Chondrocyte (in vitro differentiated cells): Measurements from ENCODE around the gene SLC35G2. TPM values are rescaled to one million over a fixed set of nuclear protein-coding genes. Genes with fewer than 3 reads are reported as not detected.

ENCODE experiments used
- DNase-seq: peaks from one replicate; pipeline ENCODE4 v3.0.0; 2021; ENCODE audit warnings: mixed read lengths, low spot score
- H3K27ac Mint-ChIP-seq: one replicate; pipeline ENCODE4 v1.8.0; 2021; ENCODE audit warnings: mild to moderate bottlenecking, moderate library complexity, mixed read lengths; ENCODE audit not compliant: unreplicated experiment
- H3K27me3 Mint-ChIP-seq: 2 replicates; pipeline ENCODE4 v1.8.0; 2021; ENCODE audit warnings: low read depth, mixed read lengths
- H3K36me3 Mint-ChIP-seq: 2 replicates; pipeline ENCODE4 v1.8.0; 2021; ENCODE audit warnings: low read depth, mixed read lengths
- H3K4me1 Mint-ChIP-seq: 2 replicates; pipeline ENCODE4 v1.8.0; 2021; ENCODE audit warnings: low read depth, mild to moderate bottlenecking, mixed read lengths
- H3K4me3 Mint-ChIP-seq: one replicate; pipeline ENCODE4 v1.8.0; 2021; ENCODE audit warnings: mild to moderate bottlenecking, moderate library complexity, mixed read lengths; ENCODE audit not compliant: unreplicated experiment
- H3K9me3 Mint-ChIP-seq: 2 replicates; pipeline ENCODE4 v1.8.0; 2021; ENCODE audit warnings: low read depth, mixed read lengths
- CTCF ChIP-seq: fragments of 200-600 bp; sonication (generic); IDR thresholded peaks from 2 replicates; pipeline ENCODE4 v1.5.0; 2021; ENCODE audit warnings: antibody characterized with exemption, mild to moderate bottlenecking, moderate library complexity
- total RNA-seq: library from RNA; stranded (reverse); gene quantifications from 3 replicates; pipeline ENCODE4 v1.2.1, GENCODE V29; 2021

Gene SLC35G2
- total RNA-seq, 1 donor from 2014 or later = 3.8 TPM

- DNase-seq = no peak
- Mint-ChIP-seq H3K36me3 (peaks cover 15% of the 10 kb centered on the region), H3K4me3 (no peak overlapping the region), H3K27ac (no peak overlapping the region), H3K4me1 (peaks cover 34% of the 10 kb centered on the region), H3K9me3 (peaks cover 24% of the 10 kb centered on the region), H3K27me3 (no peaks in the 10 kb centered on the region)
- TF ChIP-seq CTCF = no peak
These were observed 85.8 kb downstream of the SLC35G2 start for GRCh38 chr3:136904746-136905145.

Other genes with a start within 250 kb of the SLC35G2 start
- 39.8 to 46.0 TPM (median 40.9 TPM) in 3 replicates for gene STAG1, start 66.7 kb upstream of the SLC35G2 start, total RNA-seq
- gene NCK1, start 43.1 kb downstream of the SLC35G2 start, total RNA-seq = 29.3 to 38.1 TPM (median 30.8 TPM) in 3 replicates
- 0.92 to 1.2 TPM (median 0.94 TPM) in 3 replicates for gene IL20RB, start 138.9 kb downstream of the SLC35G2 start, total RNA-seq